ENCODE data around the gene DMAP1. TPM values are rescaled to one million over a fixed set of nuclear protein-coding genes. Genes with fewer than 3 reads are reported as not detected.

The DMAP1 gene
- total RNA-seq, 1 donor from 2014 or later, result 33.1 TPM

- no peak for DNase-seq (ENCODE audit: low spot score)
- Mint-ChIP-seq H3K9me3 (ENCODE audit: low read depth) (no peaks in the 10 kb centered on the region), H3K36me3 (ENCODE audit: low read depth) (peaks cover 6% of the 10 kb centered on the region), H3K4me1 (ENCODE audit: low read depth) (no peaks in the 10 kb centered on the region), H3K27me3 (ENCODE audit: low read depth) (no peaks in the 10 kb centered on the region), H3K27ac (ENCODE audit: unreplicated experiment) (no peak overlapping the region), H3K4me3 (ENCODE audit: unreplicated experiment) (no peak overlapping the region)
- TF ChIP-seq CTCF (IDR thresholded peaks at IDR 0.05), result no peak
Measured at GRCh38 chr1:44230796-44231195, 17.5 kb downstream of the DMAP1 start.

DNA sequence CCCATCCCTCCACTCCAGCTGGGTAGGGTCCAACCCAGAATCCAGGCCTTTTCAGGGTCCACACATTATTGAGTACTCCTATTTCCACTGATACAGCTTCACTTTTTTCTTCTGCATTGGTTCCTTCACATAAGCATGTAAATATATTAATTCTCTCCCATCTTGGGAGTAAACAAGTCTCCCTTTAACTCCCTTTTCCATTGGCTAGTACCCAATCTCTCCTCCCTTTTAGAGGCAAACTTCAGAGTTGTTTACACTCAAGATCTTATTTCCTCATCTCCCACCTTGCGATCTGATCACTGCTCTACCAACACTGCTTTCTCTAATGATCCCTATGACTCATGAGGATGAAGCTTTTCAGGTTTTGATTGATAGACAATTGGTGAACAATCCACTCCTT, 20.3 kb downstream of the DMAP1 start:
- Mint-ChIP-seq H3K4me3 (ENCODE audit: unreplicated experiment) (no peak overlapping the region), H3K4me1 (ENCODE audit: low read depth) (no peaks in the 10 kb centered on the region), H3K27me3 (ENCODE audit: low read depth) (no peaks in the 10 kb centered on the region), H3K9me3 (ENCODE audit: low read depth) (no peaks in the 10 kb centered on the region), H3K36me3 (ENCODE audit: low read depth) (peaks cover 6% of the 10 kb centered on the region), H3K27ac (ENCODE audit: unreplicated experiment) (no peak overlapping the region)
- TF ChIP-seq CTCF (IDR thresholded peaks at IDR 0.05), result no peak
- DNase-seq (ENCODE audit: low spot score), result no peak

DNA sequence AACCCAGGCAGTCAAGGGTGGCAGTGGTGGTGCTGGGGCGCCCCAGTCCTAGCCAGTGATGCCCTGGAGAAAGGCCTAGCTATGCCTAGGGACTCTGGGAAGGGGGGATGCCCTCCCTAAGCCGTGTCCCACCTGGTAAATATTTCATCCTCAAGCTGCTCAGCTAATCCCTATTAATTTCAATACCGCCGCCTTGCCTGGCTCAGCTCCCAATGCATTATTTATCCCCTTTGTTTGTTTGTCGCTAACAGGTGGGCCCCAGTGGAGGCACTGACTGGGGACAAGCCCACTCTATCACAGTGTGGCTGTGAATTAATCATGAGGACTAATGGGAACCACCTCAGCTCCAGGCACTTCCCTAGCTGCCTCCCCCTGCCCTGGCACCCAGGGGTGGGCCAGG, 22.5 kb downstream of the DMAP1 start:
- DNase-seq (ENCODE audit: low spot score), result no peak
- H3K4me3 Mint-ChIP-seq (ENCODE audit: unreplicated experiment), result no peak overlapping the region
- no peak overlapping the region for H3K27ac Mint-ChIP-seq (ENCODE audit: unreplicated experiment)
- no peaks in the 10 kb centered on the region for H3K9me3 Mint-ChIP-seq (ENCODE audit: low read depth)
- no peaks in the 10 kb centered on the region for H3K27me3 Mint-ChIP-seq (ENCODE audit: low read depth)
- H3K36me3 Mint-ChIP-seq (ENCODE audit: low read depth), result peaks cover 3% of the 10 kb centered on the region
- no peak for TF ChIP-seq CTCF (IDR thresholded peaks at IDR 0.05)
- H3K4me1 Mint-ChIP-seq (ENCODE audit: low read depth), result peaks cover 19% of the 10 kb centered on the region

- Mint-ChIP-seq H3K4me3 (ENCODE audit: unreplicated experiment) (no peak overlapping the region), H3K36me3 (ENCODE audit: low read depth) (peaks cover 3% of the 10 kb centered on the region), H3K27me3 (ENCODE audit: low read depth) (no peaks in the 10 kb centered on the region), H3K4me1 (ENCODE audit: low read depth) (peaks cover 26% of the 10 kb centered on the region), H3K9me3 (ENCODE audit: low read depth) (no peaks in the 10 kb centered on the region), H3K27ac (ENCODE audit: unreplicated experiment) (no peak overlapping the region)
- peak; percentile 0 for TF ChIP-seq CTCF (IDR thresholded peaks at IDR 0.05)
- DNase-seq (ENCODE audit: low spot score), result no peak
Measured at GRCh38 chr1:44236490-44237272, 23.4 kb downstream of the DMAP1 start.

GRCh38 chr1:44237721-44238457, 24.6 kb downstream of the DMAP1 start:
- H3K4me1 Mint-ChIP-seq (ENCODE audit: low read depth), result peaks cover 28% of the 10 kb centered on the region
- no peak overlapping the region for H3K4me3 Mint-ChIP-seq (ENCODE audit: unreplicated experiment)

More at GRCh38 chr1:44237721-44238457, 24.6 kb downstream of the DMAP1 start:
- peak; percentile 63 for TF ChIP-seq CTCF (IDR thresholded peaks at IDR 0.05)
- H3K27me3 Mint-ChIP-seq (ENCODE audit: low read depth), result no peaks in the 10 kb centered on the region
- H3K27ac Mint-ChIP-seq (ENCODE audit: unreplicated experiment), result no peak overlapping the region
- no peaks in the 10 kb centered on the region for H3K9me3 Mint-ChIP-seq (ENCODE audit: low read depth)
- no peak for DNase-seq (ENCODE audit: low spot score)
- H3K36me3 Mint-ChIP-seq (ENCODE audit: low read depth), result peaks cover 3% of the 10 kb centered on the region
